Stimulated activated CD4-positive, alpha-beta T cell treated with anti-CD3 and anti-CD28 coated beads, Interleukin-4, amount 100 ng/mL, for 1 hour (primary cell): ENCODE measurements around the gene TSPAN4.

Experiments
- DNase-seq: peaks from one replicate; pipeline ENCODE4 v3.0.0-alpha.2; 2020

TSPAN4 gene

DNA sequence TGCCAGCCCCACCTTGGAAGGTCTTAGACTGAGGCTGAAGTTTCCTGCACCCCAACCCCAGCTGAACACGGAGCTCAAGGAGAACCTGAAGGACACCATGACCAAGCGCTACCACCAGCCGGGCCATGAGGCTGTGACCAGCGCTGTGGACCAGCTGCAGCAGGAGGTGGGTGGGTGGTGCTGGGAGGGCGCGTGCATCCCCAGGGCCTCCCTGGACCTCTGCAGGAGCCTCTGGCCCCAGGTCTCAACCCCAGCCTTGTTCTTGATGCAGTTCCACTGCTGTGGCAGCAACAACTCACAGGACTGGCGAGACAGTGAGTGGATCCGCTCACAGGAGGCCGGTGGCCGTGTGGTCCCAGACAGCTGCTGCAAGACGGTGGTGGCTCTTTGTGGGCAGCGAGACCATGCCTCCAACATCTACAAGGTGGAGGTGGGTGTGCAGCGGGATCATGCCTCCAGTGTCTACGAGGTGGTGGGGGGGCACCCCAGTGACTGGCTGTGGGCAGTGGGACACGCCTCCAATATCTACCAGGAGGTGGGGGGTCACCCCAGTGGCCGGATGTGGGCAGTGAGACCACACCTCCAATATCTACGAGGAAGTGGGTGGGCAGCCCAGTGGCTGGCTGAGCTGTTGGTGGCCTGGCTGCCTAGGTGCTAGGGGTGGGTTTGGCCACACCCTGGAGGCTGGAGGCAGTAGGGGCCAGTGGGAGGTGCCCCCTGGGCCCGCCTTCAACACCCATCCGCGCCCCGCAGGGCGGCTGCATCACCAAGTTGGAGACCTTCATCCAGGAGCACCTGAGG, 5.3 kb upstream of the TSPAN4 start:
- DNase-seq, result no peak

DNA sequence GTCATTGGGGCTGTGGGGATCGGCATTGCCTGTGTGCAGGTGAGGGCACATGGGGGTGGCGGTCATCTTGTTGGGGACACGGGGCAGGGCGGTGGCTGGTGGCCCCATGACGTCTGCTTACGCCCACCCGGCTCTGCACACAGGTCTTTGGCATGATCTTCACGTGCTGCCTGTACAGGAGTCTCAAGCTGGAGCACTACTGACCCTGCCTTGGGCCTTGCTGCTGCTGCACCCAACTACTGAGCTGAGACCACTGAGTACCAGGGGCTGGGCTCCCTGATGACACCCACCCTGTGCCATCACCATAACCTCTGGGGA, 4.7 kb upstream of the TSPAN4 start:
- no peak for DNase-seq

DNA sequence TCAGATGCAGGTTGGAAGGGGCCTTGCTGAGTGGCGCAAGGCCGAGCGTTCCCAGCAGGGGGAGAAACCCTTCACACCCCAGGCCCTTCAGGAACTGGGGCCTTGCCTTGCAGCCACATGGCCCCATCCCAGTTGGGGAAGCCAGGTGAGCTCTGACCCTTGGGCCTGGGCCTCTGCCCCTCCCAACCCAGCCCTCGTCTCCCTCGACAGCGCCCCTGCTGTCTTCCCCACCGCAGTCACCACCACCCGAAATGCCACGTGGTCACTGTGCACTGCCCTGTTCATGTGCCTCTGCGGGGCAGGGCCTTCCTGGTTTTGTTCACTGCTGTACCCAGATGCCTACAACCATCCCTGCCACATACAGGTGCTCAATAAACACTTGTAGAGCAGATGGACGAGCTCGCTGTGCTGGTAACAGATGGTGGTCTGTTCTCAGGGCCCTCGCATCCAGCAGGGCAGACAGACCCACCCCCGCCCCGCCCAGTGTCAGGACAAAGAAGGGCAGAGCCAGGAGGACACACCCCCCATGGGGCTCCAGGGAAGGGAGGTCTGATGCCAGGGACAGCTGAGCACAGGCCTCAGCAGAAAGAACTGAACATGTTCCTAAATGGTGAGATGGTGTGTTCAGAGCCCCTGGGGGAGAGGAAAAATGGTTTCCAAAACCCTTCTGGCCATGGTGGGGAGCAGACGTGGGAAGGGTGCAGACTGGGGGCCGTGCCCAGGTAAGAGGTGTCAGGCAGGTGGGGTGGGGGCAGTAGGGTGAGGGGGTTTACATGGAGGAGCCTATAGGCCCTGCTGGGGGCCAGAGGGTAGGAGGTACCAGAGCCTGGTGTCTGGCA, 4.0 kb upstream of the TSPAN4 start:
- DNase-seq, result no peak

DNA sequence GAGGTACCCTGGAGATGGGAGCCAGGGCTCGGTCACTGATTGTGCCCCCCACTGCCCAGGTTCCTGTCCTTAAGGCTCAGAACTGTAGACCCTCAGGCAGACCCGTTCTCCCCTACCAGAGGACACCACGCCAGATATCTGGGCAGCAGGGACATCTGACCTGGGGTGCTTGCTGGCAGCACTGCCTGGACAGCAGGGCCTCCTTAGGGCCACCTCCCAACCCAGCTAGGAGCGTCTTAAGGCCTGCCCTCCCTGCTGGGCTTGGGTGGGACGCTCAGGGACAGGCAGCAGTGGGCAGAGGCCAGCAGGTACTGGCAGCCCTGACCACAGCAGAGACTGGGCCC, 3.4 kb upstream of the TSPAN4 start:
- no peak for DNase-seq

DNA sequence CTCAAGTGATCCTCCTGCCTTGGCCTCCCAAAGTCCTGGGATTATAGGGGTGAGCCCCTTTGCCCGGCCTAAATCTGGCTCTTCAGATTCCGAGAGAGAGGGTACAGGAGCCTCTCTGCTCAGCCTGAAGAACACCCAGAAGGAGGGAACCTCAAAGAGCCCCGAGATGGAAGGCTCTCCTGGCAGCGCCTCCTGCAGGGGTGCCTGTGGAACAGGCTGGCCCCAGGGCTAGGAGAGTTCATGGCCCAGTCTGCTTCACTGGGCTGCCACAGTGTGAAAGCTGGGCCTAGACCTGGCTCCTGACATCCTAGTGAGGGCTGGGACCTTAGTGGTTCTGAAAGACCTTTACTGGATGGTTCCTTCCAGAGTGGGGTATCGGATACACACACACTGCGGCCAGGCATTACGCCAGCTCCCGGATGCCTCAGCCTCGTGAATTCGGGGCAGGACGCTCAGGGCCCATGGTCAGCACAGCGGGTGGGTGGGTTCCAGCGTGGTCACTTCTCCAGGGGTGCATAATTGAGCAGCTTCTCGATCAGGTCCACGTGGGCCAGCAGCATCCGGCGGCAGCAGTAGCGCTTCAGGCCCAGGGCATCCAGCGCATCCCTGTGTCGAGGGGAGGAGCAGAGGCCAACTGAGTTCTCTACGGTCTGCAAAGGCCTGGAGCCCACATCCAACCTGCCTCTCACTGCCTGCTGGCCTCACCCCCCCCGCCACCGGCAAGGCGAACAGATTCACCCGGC, 2.6 kb upstream of the TSPAN4 start:
- no peak for DNase-seq

DNA sequence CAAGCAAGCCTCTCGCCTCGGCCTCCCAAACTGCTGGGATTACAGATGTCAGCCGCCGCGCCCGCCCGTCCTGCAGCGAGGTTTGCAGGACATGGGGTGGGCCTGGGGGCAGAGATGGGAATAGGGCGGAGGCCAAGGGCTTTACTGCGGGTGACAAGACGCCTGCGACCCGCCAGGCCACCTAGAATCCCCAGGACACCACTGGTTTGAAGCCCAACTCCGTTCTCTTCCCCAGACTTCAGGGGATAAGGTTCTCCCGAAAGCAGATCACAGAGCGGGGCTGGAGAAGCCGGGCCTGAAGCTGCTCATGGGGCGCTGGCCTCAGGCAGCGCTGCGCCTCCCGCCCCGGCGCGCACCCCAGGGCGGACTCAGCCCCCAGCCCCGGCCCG, 677 bp upstream of the TSPAN4 start:
- no peak for DNase-seq

DNA sequence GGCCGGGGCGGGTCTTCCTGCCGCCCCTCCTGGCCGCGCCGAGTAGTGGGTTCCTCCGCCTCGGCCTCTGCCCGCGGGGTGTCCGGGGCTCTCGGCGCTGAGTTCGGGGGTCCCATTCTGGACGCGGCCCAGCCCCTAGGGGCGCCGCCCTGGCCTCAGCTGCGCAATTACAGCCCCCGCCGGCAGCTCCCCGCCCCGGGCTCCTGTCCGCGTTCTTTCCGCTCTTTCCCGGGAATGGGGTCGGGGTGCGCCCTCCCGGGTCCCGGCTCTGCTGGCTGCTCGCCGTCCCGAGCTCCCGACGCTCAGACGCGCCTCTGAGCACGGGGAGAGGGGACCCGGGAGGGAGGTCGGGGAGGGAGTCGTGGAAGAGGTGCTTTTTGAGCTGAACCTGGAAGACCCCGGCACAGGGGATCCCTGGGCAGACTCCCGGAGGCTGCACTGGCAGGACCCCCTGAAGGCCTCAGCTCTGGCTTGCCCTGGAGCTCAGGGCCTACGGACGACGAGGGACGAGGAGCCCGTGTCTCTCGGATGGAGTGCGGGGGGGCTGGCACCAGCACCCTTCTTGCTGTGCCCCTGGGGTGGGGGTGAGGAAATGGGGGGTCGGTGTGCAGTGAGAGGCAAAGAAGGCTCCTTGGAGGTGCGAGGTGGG, 558 bp downstream of the TSPAN4 start:
- no peak for DNase-seq

DNA sequence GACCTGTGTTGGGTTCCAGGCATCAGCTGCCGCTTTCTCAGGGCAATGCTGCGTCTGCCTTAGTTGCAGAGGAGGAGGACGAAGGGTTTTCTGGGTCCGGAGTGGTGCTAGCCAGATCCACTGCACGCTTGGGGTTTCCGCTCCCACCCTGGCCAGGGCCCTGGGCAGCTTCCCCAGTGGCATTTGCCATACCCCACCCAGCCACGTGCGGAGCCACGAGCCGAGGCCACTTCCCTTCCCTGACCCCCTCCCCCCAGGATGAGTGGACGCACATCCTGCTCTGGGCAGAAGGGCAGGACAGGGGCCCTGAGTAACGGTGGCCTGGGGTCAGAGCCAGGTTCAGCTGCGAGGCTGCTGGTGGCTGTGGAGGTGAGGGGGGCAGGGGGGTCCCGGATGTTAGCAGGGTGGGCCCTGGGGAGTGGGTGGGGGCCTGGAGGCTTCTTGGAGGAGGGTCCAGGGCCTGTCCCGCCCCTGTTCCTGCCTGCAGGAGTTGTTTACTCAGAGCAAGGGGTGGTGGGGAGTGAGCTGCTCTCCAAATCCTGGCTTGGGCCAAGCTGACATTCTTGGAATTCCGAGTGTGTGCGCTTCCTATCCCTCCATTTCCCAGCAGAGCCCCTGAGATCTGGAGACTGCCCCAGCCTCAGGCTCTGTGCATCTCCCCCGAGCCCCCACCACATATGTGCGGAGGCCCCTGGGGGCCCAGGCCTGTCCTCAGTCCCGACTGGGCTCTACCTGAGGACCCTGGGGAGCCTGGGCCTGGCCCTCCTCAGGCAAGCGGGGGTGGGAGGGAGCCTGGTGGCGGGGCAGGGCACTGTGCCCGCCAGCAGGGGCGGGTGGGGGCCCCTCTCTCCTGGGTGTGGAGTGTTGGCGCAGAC, 1.4 kb downstream of the TSPAN4 start:
- DNase-seq, result no peak

DNA sequence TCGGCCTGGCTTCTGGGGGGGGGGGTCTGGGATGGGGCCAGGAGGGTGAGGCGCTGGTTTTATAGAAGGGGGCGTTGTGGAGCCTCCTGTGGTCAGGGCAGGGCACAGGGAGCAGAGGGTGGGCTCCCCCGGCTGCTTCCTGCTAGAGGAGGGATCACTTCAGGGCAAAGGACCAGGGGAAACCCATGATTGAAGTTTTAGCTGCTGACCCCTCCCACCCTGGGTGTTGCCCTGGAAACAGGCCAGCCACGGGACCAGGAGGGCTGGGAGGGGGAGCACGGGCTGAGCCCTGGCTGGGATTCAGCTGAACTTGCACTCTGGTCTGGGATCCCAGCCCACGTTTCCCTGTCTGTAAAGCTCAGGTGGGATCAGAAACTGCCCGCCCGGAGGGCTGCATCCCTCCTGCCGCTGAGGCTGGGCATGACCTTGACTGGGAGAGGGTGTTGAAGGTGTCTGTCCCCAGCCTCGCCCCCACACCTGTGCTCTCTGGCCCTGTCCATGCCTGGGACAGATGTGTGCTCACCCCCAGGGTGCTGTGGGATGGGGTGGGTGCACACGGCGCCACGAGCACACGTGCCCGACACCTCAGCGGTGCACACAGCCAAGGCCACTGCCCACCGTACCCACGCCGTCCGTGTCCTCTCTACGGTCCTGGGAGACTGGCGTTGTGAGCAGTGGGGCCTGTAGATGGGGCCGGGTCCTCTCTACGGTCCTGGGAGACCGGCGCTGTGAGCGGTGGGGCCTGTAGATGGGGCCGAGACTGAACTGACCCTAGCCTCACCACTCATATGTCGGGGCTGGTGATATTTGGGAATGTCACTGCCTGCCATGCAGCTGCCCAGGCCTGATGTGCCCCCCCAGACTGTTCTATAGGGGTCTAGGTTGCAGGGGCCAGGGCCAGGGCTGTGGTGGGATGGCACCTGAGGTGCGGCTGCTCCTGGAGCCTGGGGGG, 2.3 kb downstream of the TSPAN4 start:
- no peak for DNase-seq

DNA sequence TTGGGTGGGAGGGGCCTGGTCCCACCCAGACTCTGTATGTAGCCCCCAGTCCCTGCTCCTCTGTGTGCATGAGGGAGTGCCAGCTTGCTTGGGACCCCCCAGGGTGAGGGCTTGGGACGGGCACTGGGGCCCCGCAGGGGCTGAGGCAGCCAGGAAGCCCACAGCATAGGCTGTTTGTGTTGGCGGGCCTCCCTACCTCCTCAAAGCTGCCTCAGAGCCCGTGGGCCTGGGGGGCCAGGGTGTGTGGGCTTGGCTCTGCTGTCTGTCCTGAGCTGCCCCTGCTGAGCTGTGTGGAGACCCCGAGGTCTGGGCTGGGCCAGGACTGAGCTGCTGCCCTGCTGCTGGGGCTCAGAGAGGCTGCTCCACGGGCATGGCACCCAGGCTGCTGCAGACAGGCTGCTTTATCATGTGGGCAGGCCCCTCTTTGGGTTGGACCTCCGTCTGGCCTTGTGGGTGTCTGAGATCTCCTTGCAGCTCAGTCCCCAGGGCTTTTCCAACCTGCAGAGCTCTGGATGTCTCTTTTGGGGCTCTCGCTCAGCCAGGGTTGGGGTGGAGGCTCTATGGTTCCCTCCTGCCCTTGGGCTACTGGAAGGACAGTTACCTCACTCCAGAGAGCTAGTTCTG, 3.3 kb downstream of the TSPAN4 start:
- DNase-seq, result no peak

DNA sequence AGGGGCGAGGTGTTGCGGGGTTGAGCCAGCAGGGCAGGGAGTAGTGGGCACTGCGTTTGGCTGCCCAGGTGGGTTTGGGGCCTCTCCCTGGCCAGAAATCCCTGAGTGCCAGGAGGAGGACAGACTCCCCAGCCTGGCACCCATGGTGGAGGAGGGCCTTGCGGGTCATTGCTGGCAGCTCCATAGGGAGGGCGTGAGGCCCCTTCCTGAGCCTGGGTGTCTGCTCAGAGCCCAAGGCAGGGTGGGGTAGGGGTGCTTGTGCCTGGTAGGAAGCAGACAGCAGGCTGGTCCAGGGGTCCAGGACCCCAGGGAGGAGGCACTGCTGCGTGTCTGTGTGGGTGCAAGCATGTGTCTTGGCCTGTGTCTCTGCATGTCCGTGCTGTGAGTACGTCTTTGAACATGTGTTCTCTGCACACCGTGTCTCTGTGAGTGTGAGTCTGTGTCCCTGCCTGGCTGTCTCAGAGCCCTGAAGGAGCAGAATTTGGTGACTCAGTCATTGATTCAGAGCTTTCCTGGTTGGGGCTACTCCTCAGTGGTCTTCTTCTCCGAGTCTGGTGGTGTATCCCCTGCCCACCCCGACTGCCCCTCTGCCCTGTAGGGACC, 3.9 kb downstream of the TSPAN4 start:
- DNase-seq, result no peak

DNA sequence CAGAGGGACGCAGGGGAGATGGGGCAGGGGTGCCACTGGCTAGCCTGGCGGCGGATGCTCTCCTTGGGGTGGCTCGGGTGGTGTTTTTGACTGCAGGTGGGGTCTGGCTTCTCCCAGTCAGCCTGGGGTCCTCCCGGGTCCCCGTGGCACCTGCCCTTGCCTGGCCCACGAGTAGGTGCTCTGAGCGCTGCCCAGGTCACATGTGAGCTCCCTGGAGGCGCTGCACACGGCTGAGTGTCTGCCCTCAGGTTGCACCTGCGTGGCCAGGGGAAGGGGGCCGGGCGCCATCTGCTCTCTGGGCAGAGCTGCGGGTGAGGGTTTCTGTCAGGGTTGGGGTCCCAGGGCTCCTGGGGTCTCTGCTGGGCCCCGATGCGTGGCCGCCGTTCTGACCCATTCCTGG, 5.2 kb downstream of the TSPAN4 start:
- DNase-seq, result no peak

DNA sequence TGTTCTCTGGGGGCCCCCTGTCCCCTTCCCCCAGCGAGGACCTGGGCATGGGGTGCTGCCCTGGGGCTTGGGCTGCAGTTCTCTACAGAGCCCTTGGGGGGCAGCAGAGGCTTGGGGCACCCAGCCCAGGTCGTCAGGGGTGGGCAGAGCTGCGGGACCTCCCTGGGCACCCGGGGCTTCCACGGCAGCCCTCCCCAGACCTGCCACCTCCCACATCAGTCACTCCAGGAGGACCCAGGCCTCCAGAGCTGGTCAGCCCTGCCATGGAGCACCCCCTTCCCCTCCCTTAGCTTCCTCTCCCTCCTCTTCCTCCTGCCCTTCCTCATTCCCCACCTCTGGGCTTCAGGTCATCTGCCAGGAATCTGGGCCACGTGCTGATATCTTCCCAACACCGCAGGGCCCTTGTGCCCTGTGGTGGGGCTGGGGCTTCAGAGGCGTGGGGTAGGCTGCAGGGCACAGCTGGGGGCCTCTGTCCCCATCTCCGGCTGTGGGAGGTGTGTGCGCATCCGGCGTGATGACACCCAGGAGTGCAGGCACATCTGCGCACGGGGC, 5.8 kb downstream of the TSPAN4 start:
- DNase-seq, result peak; percentile 68

DNA sequence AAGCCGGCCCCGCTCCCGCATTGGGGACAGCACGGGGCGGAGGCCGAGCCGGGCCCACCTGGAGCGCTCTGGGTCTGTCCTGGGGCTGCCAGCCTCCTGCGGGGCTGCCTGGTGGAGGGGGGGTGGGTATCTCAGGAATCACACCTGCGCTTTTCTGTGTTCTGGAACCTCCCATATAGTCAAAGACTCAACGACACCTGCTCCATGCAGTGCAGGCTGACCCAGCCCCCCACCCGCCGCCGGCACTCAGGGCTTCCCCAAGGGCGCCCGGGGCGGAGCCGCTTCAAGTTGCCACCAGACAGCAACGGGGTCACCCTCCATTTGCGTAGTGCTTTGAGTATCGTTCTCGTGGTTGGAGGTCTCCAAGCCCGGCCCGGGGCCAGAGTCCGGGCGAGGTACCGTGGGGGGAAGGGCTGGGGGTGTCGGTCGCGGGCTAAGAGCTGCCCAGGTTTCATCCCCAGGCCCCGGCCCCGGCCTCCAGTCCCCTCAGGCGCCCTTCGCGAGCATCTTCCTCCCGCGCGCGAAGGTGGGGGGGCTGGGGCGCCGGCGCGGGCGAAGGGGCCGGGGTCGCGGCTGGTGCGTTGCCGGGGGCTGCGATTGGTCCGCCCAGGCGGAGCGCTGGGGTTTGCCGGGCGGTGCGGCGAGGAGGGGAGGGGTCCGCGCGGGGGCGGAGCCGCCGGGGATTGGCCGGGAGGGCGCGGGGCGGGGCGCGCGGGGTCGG, 6.6 kb downstream of the TSPAN4 start:
- DNase-seq, result peak; percentile 58

DNA sequence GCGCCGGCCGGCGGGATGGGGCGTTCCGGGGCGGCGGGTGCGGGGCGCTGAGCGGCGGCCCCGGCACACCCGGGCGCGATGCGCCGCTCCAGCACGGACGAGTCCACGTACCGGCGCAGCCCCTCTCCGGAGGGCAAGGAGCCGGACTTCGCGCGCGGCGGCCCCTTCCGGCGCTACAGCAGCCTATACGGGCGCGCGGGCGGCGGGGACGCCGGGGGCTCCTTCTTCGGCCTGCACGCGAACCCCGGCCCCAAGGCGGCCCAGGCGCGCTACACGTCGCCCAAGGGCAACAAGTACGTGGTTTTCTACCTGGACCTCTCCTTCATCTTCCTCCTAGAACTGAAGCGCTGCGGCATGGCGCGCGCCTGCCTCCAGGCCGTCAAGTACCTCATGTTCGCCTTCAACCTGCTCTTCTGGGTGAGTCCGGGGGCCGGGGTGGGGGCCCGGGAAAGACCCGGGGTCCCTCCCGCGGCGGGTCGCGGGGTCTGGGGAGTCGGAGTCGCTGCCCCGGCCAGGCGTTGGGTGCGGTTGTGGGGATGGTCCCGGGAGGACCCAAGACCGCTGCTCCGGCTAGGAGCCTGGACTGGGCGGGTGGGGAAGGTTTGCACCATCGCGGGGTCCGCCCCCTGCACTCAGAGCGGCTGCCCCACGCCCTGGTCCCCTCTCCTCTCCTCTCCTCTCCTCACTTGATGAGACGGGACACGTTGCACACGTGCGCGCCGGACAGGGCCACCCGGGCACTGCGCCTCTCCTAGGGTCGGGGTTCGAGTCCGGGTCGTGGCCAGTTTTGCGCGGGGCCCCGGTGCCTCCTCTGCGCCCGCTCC, 7.5 kb downstream of the TSPAN4 start:
- DNase-seq, result no peak

DNA sequence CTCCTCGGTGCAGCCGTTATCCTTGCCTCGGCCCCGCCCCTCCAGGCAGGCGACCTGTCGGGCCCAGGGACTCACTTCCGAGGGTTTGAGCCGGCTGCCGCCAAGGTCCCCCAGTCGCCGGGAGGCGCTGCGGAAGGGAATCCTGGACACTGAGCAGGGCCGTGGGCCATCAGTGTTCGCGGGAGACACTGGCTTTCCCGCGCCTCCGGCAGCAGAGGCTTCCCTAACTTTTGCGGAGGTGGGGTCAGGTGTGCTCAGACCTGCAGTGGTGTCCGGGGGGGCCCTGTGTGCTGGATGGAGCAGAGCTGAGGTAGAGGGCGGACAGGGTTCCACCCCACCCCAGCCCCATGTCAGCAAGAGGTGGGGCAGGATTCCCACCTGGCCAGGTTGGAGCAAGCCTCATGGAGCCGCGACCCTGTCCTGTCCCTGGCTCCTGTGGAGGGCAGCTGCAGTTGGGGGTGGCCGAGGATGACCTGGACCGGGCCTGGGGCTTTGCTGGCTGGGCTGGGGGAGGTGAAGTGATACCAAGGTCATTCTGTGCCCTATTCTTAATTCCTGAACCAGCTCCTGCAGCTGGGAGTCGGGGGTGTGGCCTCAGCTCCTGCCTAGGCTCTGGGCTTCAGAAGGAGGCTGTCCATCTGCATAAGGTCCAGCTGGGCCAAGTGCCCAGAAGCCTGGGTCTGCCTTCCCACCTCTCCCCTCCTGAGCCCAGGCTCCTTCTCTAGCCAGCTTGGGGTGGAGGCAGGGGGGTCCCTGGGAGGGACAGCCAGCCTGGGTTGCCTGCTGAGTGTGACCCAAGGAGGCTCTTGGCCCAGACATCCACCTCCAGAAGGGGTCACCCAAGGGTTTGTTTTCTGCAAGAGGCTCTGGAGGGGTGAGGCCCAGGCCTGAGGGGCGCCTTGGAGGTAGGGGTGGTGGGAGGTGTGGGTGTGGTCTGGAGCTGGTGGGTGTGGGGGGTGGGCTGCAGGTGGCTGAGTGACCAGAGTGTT, 8.4 kb downstream of the TSPAN4 start:
- DNase-seq, result no peak

DNA sequence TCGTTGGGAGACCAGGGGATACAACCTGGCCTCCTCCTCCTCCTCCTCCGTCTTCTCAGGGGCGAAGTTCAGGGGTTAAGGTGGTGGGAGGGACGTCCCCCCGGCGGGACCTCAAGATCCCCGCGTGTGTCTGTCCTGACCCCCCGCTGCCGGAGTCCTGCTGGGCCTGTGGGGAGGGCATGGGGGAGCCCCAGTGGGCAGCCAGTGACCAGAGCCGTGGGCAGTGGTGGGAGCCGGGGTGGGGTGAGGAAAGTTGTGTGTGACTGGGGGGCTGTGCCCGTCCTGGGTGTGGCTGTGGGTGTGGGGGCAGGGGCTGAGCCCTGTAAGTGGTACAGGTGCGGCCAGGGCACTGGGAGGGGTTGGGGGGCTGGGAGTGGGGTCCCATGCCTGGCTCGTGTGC, 10.1 kb downstream of the TSPAN4 start:
- no peak for DNase-seq
